Suprapubic skin (tissue), 4 donors: Measurements from ENCODE around the gene CUBN. TPM values are rescaled to one million over a fixed set of nuclear protein-coding genes. Genes with fewer than 3 reads are reported as not detected.

Experiments
- DNase-seq, 2 donors: peaks; one replicate each; pipeline ENCODE4 v3.0.0-alpha.2; 2019; ENCODE audit warnings: low spot score in 2 of 2
- H3K27ac ChIP-seq: fragments of 200-600 bp; sonication (generic); one replicate; pipeline ENCODE4 v1.5.1; 2019
- H3K27me3 ChIP-seq: fragments of 200-600 bp; sonication (generic); one replicate; pipeline ENCODE4 v1.5.1; 2019
- H3K36me3 ChIP-seq: fragments of 200-600 bp; sonication (generic); one replicate; pipeline ENCODE4 v1.5.1; 2019
- H3K4me1 ChIP-seq: fragments of 200-600 bp; sonication (generic); one replicate; pipeline ENCODE4 v1.5.1; 2019
- H3K4me3 ChIP-seq: fragments of 200-600 bp; sonication (generic); one replicate; pipeline ENCODE4 v1.5.1; 2019; ENCODE audit warnings: mild to moderate bottlenecking
- H3K9me3 ChIP-seq: fragments of 200-600 bp; sonication (generic); one replicate; pipeline ENCODE4 v1.5.1; 2019
- EP300 ChIP-seq: sonication (generic); formaldehyde crosslinking; IDR thresholded peaks from one replicate; pipeline ENCODE4 v1.6.1; 2017; ENCODE audit warnings: antibody characterized with exemption
- POLR2A ChIP-seq, 2 donors: fragments of 450-650 bp; IDR thresholded peaks; one replicate each; pipeline ENCODE4 v1.6.1; 2017; ENCODE audit warnings: antibody characterized with exemption in 2 of 2, mild to moderate bottlenecking in 2 of 2, moderate library complexity in 2 of 2
- POLR2AphosphoS5 ChIP-seq, 3 donors: sonication (generic); formaldehyde crosslinking; IDR thresholded peaks; one replicate each; pipeline ENCODE4 v1.6.1; 2017; ENCODE audit warnings: antibody characterized with exemption in 3 of 3
- WGBS: methylation state at CpG from one replicate; pipeline ENCODE4 v1.1.5; 2018; 5-methylcytosine and 5-hydroxymethylcytosine counted together
- total RNA-seq, 4 donors: library from RNA; depleted of rRNA; stranded (reverse); fragments of >200 nt; gene quantifications; one replicate each; pipeline ENCODE4 v1.1.0, GENCODE V29; 2016
- TF ChIP-seq, protein P1 (sequence below), 2 donors: fragments of 200-600 bp in 1 of 2; fragments of 450-650 bp in 1 of 2; sonication (generic) in 1 of 2; IDR thresholded peaks; one replicate each; pipeline ENCODE4 v1.5.1; 2016 to 2019; ENCODE audit warnings: antibody characterized with exemption in 2 of 2, mild to moderate bottlenecking in 1 of 2, moderate library complexity in 1 of 2

The CUBN gene
- total RNA-seq, 4 donors from 2014 or later, result 1.1 to 8.4 (median 1.2) TPM

DNA sequence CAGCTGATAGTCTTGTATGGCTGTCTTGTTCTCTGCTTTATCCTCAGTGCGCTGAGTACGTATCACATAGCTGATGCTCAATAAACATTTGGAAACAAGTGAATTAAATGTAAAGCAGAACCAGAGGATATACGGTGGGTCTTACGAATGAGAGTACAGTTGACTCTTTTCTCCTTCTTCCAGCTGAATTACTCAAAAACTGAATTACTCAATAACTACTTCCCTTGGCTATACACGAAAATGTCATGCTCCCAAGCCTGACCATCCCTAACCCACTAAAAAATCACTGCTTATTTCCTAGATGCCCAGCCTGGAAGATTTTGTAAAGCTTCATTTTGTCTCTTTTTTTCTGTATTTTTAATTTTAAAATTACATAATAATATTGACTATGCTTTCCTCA, 309.2 kb downstream of the CUBN start:
- Histone ChIP-seq H3K4me1 (peaks cover 26% of the 10 kb centered on the region), H3K36me3 (no peaks in the 10 kb centered on the region), H3K4me3 (no peak overlapping the region), H3K27me3 (no peaks in the 10 kb centered on the region), H3K9me3 (no peaks in the 10 kb centered on the region), H3K27ac (no peak overlapping the region)
- DNase-seq, result no peak
- 88% methylated on average over 5 of the region's 5 CpGs for WGBS
- TF ChIP-seq EP300, result no peak
- TF ChIP-seq, protein P1, sequence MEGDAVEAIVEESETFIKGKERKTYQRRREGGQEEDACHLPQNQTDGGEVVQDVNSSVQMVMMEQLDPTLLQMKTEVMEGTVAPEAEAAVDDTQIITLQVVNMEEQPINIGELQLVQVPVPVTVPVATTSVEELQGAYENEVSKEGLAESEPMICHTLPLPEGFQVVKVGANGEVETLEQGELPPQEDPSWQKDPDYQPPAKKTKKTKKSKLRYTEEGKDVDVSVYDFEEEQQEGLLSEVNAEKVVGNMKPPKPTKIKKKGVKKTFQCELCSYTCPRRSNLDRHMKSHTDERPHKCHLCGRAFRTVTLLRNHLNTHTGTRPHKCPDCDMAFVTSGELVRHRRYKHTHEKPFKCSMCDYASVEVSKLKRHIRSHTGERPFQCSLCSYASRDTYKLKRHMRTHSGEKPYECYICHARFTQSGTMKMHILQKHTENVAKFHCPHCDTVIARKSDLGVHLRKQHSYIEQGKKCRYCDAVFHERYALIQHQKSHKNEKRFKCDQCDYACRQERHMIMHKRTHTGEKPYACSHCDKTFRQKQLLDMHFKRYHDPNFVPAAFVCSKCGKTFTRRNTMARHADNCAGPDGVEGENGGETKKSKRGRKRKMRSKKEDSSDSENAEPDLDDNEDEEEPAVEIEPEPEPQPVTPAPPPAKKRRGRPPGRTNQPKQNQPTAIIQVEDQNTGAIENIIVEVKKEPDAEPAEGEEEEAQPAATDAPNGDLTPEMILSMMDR (IDR thresholded peaks at IDR 0.05), result no peak
- no peak for TF ChIP-seq POLR2AphosphoS5 (IDR thresholded peaks at IDR 0.05)
- TF ChIP-seq POLR2A (IDR thresholded peaks at IDR 0.05), result no peak

DNA sequence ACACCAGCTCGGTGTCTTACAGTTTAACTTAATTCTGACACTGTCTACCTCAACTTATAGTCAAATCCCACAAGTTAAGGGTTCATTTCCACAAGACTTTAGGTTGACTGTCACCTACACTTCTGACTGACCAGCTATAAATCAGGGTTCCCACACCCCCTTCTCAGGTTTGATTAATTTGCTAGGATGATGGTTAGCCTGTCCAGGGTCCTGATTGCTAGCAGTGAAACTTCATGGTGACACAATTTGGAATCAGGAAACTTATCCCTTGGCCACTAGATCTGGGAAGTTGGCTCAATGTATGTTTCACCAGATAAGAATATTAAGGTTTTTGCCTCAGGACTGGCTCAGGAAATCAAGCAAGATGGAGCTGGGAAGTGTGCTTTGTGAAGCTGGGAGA, 309.6 kb downstream of the CUBN start:
- Histone ChIP-seq H3K27me3 (no peaks in the 10 kb centered on the region), H3K27ac (no peak overlapping the region), H3K4me3 (no peak overlapping the region), H3K9me3 (no peaks in the 10 kb centered on the region), H3K4me1 (peaks cover 28% of the 10 kb centered on the region), H3K36me3 (no peaks in the 10 kb centered on the region)
- TF ChIP-seq POLR2A (IDR thresholded peaks at IDR 0.05) (no peak), POLR2AphosphoS5 (IDR thresholded peaks at IDR 0.05) (no peak), EP300 (no peak)
- TF ChIP-seq, protein P1 (IDR thresholded peaks at IDR 0.05), result no peak
- WGBS, result 100% methylated on average over 1 of the region's 1 CpG
- no peak for DNase-seq

DNA sequence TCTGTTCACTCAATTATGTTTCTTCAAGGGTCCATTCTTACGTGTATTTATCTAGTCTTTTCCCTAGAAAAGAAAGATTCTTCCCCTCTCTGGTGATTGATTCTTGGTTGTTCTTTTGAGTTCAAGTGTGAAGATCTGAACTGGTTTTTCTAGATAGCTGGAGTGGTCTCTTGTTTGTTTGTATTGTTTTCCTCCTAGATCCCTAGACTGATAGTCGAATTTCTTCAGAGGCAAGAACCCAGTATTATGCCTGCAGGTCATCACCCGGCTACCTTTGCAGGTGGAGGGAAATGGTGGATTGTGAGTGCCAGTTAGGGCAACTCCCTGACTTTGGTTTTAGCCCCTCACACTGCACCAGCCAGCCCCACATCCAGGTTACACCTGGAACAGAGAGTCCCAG, 310.2 kb downstream of the CUBN start:
- Histone ChIP-seq H3K4me1 (peaks cover 28% of the 10 kb centered on the region), H3K4me3 (no peak overlapping the region), H3K27me3 (no peaks in the 10 kb centered on the region), H3K9me3 (no peaks in the 10 kb centered on the region), H3K36me3 (no peaks in the 10 kb centered on the region), H3K27ac (no peak overlapping the region)
- no peak for DNase-seq
- no peak for TF ChIP-seq POLR2A (IDR thresholded peaks at IDR 0.05)
- no peak for TF ChIP-seq POLR2AphosphoS5 (IDR thresholded peaks at IDR 0.05)
- no peak for TF ChIP-seq EP300
- TF ChIP-seq, protein P1 (IDR thresholded peaks at IDR 0.05), result no peak
- WGBS, result 69% methylated on average over 3 of the region's 3 CpGs

DNA sequence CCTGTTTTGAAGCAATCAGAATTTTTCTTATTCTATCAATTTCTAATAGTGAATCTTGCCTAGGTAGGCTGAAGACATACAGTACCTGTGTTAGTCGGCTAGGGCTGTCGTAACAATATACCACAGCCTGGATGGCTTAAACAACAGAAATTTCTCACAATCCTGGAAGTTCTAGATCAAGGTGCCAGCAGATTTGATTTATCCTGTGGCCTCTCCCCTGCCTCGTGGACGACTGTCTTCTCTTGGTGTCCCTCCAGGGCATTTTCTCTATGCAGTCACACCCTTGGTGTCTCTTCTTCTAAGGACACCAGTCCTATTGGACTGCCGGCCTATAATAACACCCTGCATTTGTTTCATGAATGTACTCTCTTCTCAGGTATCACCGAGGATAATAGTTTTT, 310.6 kb downstream of the CUBN start:
- TF ChIP-seq POLR2AphosphoS5 (IDR thresholded peaks at IDR 0.05) (no peak), POLR2A (IDR thresholded peaks at IDR 0.05) (no peak), EP300 (no peak)
- TF ChIP-seq, protein P1 (IDR thresholded peaks at IDR 0.05), result no peak
- peaks cover 29% of the 10 kb centered on the region for H3K4me1 ChIP-seq
- no peak for DNase-seq
- WGBS, result 66% methylated on average over 6 of the region's 6 CpGs
- H3K4me3 ChIP-seq, result no peak overlapping the region
- H3K27ac ChIP-seq, result no peak overlapping the region
- no peaks in the 10 kb centered on the region for H3K27me3 ChIP-seq
- H3K9me3 ChIP-seq, result no peaks in the 10 kb centered on the region
- no peaks in the 10 kb centered on the region for H3K36me3 ChIP-seq

DNA sequence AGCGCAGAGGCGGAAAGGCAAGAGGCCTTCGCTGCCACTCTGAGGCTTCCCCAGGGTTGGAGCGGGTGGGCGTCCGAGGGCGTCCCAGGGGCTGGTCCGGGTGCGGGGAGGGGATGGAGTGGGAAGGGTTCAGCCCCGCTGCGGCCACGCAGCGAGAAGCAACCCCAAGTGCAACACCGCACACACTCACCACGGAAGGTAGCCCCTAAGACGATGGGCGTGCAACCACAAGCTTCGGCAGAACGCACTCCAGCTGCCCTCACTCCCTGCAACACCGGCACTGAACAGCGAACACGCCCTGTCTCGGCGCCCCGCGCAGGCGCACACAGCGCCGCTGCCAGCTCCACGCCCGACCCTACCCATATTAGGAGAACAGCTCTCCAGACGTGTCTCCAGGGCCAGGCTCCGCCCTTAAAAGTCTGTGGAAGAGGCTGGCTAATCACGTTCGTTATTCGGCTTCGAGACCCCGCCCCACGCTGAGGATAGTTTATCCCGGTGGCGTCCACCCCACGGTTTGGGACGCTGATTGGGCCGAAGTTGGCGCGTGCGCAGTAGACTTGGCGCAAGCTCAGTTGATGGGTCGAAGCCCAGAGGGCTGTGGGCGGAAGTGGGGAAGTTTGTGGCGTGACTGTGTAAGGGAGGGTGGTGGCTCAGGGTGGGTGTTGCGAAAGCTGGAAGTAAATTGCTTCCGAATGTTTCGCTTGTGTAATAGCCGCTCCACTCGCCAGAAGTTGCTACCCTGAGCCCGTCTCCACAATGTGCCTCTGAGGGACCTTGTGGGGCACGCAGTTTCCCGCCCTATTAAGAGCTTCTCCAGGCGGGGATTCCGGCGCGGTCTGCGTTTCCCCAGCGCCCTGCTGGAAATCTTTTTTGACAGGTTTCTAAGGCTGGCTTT, 312.2 kb downstream of the CUBN start, which contains the start of gene RSU1:
Gene RSU1, minus strand, starts transcription at position 300 of the 895 bp plus-strand sequence. CDS start 343 bp downstream, outside the sequence.
- no peaks in the 10 kb centered on the region for H3K27me3 ChIP-seq
- 0% methylated on average over 49 of the region's 65 CpGs for WGBS
- H3K36me3 ChIP-seq, result no peaks in the 10 kb centered on the region
- peak within 1 kb of the TSS; percentile 67 for H3K4me3 ChIP-seq
- H3K4me1 ChIP-seq, result peaks cover 34% of the 10 kb centered on the region
- H3K9me3 ChIP-seq, result no peaks in the 10 kb centered on the region
- peak within 1 kb of the TSS; percentile 90 for H3K27ac ChIP-seq
- peak; percentile 100 for DNase-seq
- TF ChIP-seq EP300, result no peak
- peak; percentile 30 to 96 (median 88) for TF ChIP-seq POLR2AphosphoS5 (IDR thresholded peaks at IDR 0.05)
- peak in 1 of 2 donors; percentile 59 for TF ChIP-seq POLR2A (IDR thresholded peaks at IDR 0.05)
- TF ChIP-seq, protein P1 (IDR thresholded peaks at IDR 0.05), result no peak
